Measurements from ENCODE around the gene PSMA2.

DNA sequence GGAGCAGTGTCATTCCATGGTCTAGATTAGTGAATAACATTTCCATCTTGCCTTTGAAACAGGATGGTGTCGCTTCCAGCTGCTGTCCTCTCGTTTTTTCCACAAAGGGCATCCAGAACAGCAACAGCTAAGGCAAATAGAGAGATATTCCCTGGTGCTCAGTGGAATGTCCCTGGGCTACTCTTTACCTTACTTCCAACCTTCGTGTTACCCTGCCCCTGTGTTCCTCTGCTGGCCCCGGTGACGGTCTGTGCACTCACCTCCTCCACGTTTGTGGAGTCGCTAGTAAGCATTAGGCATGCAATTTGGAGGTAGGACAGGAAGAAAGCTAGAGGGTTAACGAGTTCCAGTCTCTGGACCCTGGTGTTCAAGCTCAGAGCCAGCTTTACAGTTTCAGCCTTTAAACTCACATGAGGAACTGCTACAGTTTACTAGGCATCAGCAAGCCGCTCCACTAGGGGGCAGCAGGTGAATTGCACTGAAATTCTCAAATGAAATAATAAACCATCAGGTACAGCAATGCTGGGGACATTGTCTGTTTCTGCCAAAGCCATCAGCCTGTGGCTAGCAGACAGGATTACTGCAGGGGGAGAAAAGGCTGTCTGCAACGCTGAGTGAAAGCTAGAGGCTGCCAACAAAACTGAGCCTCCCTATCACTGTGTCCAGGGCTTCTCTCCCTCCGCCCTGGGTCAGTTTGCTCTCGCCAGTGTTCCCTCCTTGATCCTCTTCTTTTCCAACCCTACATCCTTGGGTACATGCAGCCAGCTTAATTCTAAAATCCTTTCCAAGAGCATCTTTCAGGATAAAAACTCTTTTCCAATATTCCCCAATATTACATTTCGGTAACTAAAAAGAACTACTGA, 9.2 kb upstream of the PSMA2 start:
- TF ChIP-seq, protein P1, sequence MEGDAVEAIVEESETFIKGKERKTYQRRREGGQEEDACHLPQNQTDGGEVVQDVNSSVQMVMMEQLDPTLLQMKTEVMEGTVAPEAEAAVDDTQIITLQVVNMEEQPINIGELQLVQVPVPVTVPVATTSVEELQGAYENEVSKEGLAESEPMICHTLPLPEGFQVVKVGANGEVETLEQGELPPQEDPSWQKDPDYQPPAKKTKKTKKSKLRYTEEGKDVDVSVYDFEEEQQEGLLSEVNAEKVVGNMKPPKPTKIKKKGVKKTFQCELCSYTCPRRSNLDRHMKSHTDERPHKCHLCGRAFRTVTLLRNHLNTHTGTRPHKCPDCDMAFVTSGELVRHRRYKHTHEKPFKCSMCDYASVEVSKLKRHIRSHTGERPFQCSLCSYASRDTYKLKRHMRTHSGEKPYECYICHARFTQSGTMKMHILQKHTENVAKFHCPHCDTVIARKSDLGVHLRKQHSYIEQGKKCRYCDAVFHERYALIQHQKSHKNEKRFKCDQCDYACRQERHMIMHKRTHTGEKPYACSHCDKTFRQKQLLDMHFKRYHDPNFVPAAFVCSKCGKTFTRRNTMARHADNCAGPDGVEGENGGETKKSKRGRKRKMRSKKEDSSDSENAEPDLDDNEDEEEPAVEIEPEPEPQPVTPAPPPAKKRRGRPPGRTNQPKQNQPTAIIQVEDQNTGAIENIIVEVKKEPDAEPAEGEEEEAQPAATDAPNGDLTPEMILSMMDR (conservative IDR thresholded peaks at IDR 0.05 in 1 of 2, IDR thresholded peaks at IDR 0.05 in 1 of 2; ENCODE audit: low read depth in 1 of 2, low read length in 2 of 2), result peak; percentile 94
- no peak for TF ChIP-seq EZH2 (IDR thresholded peaks at IDR 0.05; ENCODE audit: low read length, missing control alignments)

Data from fibroblast of lung (primary cell).